H1 (cell line): Measurements from ENCODE around the gene SCN8A. TPM values are rescaled to one million over a fixed set of nuclear protein-coding genes. Genes with fewer than 3 reads are reported as not detected.

ENCODE experiments used
- CTCF ChIA-PET: fragments of 300-600 bp; sonication (Branson Sonifier 250); formaldehyde crosslinking; loops from one replicate; lab custom pipeline; 2021; ENCODE audit not compliant: partially characterized antibody; lab: Charles Lee
- POLR2A ChIA-PET: fragments of 300-600 bp; sonication (Branson Sonifier 250); formaldehyde crosslinking; loops from one replicate; lab custom pipeline; 2021; ENCODE audit warnings: inconsistent platforms; ENCODE audit not compliant: partially characterized antibody; lab: Charles Lee
- DNase-seq, 2 experiments: peaks; one replicate each; pipeline versions ENCODE4 v3.0.0 to v3.0.0-alpha.2; 2010 to 2022; ENCODE audit warnings: low spot score in 2 of 2, low read depth in 1 of 2, mixed read lengths in 1 of 2
- FAIRE-seq: peaks from 2 replicates; lab custom pipeline; 2011; peaks lifted over from hg19 to GRCh38; lab: Jason Lieb, UNC
- H2AFZ ChIP-seq: 2 replicates; pipeline ENCODE4 v1.8.1; 2012; ENCODE audit warnings: low read length, inconsistent platforms
- H2AK5ac ChIP-seq: 2 replicates; pipeline ENCODE4 v1.6.1; 2013; ENCODE audit warnings: low read depth, low read length
- H2BK120ac ChIP-seq: replicated peaks from 2 replicates; pipeline ENCODE3; 2013; ENCODE audit warnings: low read depth, low read length, inconsistent platforms
- H2BK12ac ChIP-seq: 2 replicates; pipeline ENCODE4 v1.6.1; 2013; ENCODE audit warnings: low read depth, low read length
- H2BK15ac ChIP-seq: 2 replicates; pipeline ENCODE4 v1.6.1; 2013; ENCODE audit warnings: low read length
- H2BK20ac ChIP-seq: 2 replicates; pipeline ENCODE4 v1.6.1; 2013; ENCODE audit warnings: low read length
- H2BK5ac ChIP-seq: 2 replicates; pipeline ENCODE4 v1.6.1; 2013; ENCODE audit warnings: low read depth, low read length
- H3K14ac ChIP-seq: 2 replicates; pipeline ENCODE4 v1.6.1; 2013; ENCODE audit warnings: inconsistent platforms; ENCODE audit not compliant: insufficient read length
- H3K18ac ChIP-seq: 2 replicates; pipeline ENCODE4 v1.6.1; 2013; ENCODE audit warnings: low read length; ENCODE audit errors: extremely low read depth
- H3K23ac ChIP-seq: 2 replicates; pipeline ENCODE4 v1.6.1; 2013; ENCODE audit warnings: inconsistent platforms; ENCODE audit not compliant: insufficient read length
- H3K23me2 ChIP-seq: 2 replicates; pipeline ENCODE4 v1.6.1; 2013; ENCODE audit warnings: low read depth, low read length
- H3K27ac ChIP-seq: 2 replicates; pipeline ENCODE4 v1.6.1; 2011; ENCODE audit warnings: low read depth, low read length, inconsistent platforms
- H3K27me3 ChIP-seq, 4 experiments: replicated peaks in 1 of 4; 1 replicate in 1 of 4; 2 replicates in 3 of 4; pipeline versions ENCODE4 v1.6.1 to v1.8.1; 2011 to 2013; ENCODE audit warnings: low read length in 3 of 4, mild to moderate bottlenecking in 3 of 4, inconsistent platforms in 2 of 4, mixed read lengths in 2 of 4, moderate library complexity in 1 of 4; ENCODE audit not compliant: control insufficient read depth in 3 of 4, insufficient read depth in 3 of 4; ENCODE audit errors: extremely low read depth in 1 of 4
- H3K36me3 ChIP-seq, 4 experiments: 2 replicates each; pipeline versions ENCODE4 v1.6.1 to v1.8.1; 2011 to 2013; ENCODE audit warnings: mild to moderate bottlenecking in 4 of 4, low read length in 3 of 4, moderate library complexity in 2 of 4, control low read depth in 1 of 4, inconsistent platforms in 1 of 4; ENCODE audit not compliant: insufficient read depth in 4 of 4, control insufficient read depth in 2 of 4
- H3K4ac ChIP-seq: replicated peaks from 2 replicates; pipeline ENCODE3; 2013; ENCODE audit warnings: low read length, low read depth, mixed read lengths, inconsistent platforms; ENCODE audit not compliant: insufficient read length
- H3K4me1 ChIP-seq, 4 experiments: replicated peaks in 1 of 4; 1 replicate in 1 of 4; 2 replicates in 3 of 4; pipeline versions ENCODE4 v1.6.1 to v1.8.1; 2011 to 2013; ENCODE audit warnings: low read length in 3 of 4, inconsistent platforms in 2 of 4, mixed read lengths in 1 of 4; ENCODE audit not compliant: insufficient read depth in 4 of 4, control insufficient read depth in 3 of 4
- H3K4me2 ChIP-seq, 2 experiments: 2 replicates each; pipeline versions ENCODE4 v1.6.1 to v1.8.1; 2011 to 2013; ENCODE audit warnings: low read depth in 2 of 2, low read length in 2 of 2, control low read depth in 1 of 2, inconsistent platforms in 1 of 2, mild to moderate bottlenecking in 1 of 2; ENCODE audit not compliant: insufficient read depth in 1 of 2
- H3K4me3 ChIP-seq, 4 experiments: fragments of 200-600, 300-600 bp in 1 of 4; sonication (generic), shearing (Covaris generic), sonication (Bioruptor Twin) in 1 of 4; 2 replicates each; pipeline versions ENCODE4 v1.5.1 to v1.8.1; 2011 to 2016; ENCODE audit warnings: low read length in 4 of 4, low read depth in 3 of 4, control low read depth in 2 of 4, inconsistent platforms in 2 of 4, mild to moderate bottlenecking in 2 of 4, mixed read lengths in 1 of 4, moderate library complexity in 1 of 4; ENCODE audit not compliant: insufficient read depth in 2 of 4; ENCODE audit errors: extremely low read depth in 1 of 4
- H3K56ac ChIP-seq: replicated peaks from 2 replicates; pipeline ENCODE3; 2013; ENCODE audit warnings: low read depth, mild to moderate bottlenecking, mixed read lengths, low read length, inconsistent platforms; ENCODE audit not compliant: insufficient read length
- H3K79me1 ChIP-seq: 2 replicates; pipeline ENCODE4 v1.6.1; 2013; ENCODE audit warnings: low read depth, low read length, control low read depth
- H3K79me2 ChIP-seq, 2 experiments: 2 replicates each; pipeline versions ENCODE4 v1.6.1 to v1.8.1; 2012 to 2013; ENCODE audit warnings: low read length in 2 of 2, mild to moderate bottlenecking in 2 of 2, inconsistent platforms in 1 of 2; ENCODE audit not compliant: insufficient read depth in 2 of 2, control insufficient read depth in 1 of 2
- H3K9ac ChIP-seq, 4 experiments: replicated peaks in 1 of 4; 1 replicate in 1 of 4; 2 replicates in 3 of 4; pipeline versions ENCODE4 v1.6.1 to v1.8.1; 2011 to 2013; ENCODE audit warnings: low read depth in 3 of 4, low read length in 3 of 4, control low read depth in 2 of 4, mild to moderate bottlenecking in 2 of 4, moderate library complexity in 2 of 4, inconsistent platforms in 1 of 4; ENCODE audit errors: extremely low read depth in 1 of 4
- H3K9me3 ChIP-seq, 2 experiments: 2 replicates each; pipeline versions ENCODE4 v1.6.1 to v1.8.1; 2012 to 2013; ENCODE audit warnings: mild to moderate bottlenecking in 2 of 2, moderate library complexity in 2 of 2, control low read depth in 1 of 2, inconsistent platforms in 1 of 2, low read depth in 1 of 2, low read length in 1 of 2, mixed read lengths in 1 of 2; ENCODE audit not compliant: insufficient read depth in 2 of 2
- H4K20me1 ChIP-seq, 2 experiments: replicated peaks in 1 of 2; 2 replicates each; pipeline versions ENCODE3 to v1.8.1; 2011 to 2013; ENCODE audit warnings: inconsistent platforms in 2 of 2, low read length in 2 of 2, mild to moderate bottlenecking in 1 of 2; ENCODE audit not compliant: insufficient read depth in 2 of 2, control insufficient read depth in 1 of 2
- H4K5ac ChIP-seq: 2 replicates; pipeline ENCODE4 v1.6.1; 2013; ENCODE audit warnings: low read length, low read depth, mixed read lengths, inconsistent platforms; ENCODE audit not compliant: insufficient read length
- H4K8ac ChIP-seq: 2 replicates; pipeline ENCODE4 v1.8.0; 2013; ENCODE audit warnings: mild to moderate bottlenecking, moderate library complexity, low read length, inconsistent platforms; ENCODE audit not compliant: insufficient read depth; ENCODE audit errors: extremely low read depth
- H4K91ac ChIP-seq: replicated peaks from 2 replicates; pipeline ENCODE3; 2013; ENCODE audit warnings: low read length, mixed read lengths, inconsistent platforms; ENCODE audit not compliant: insufficient read length
- PHF8 ChIP-seq: fragments of 200-600 bp; sonication (generic); conservative IDR thresholded peaks from 2 replicates; pipeline ENCODE4 v1.7.1; 2012; ENCODE audit warnings: low read depth, mild to moderate bottlenecking, inconsistent platforms, low read length, moderate library complexity
- WGBS, 2 experiments: shearing (Covaris generic) in 1 of 2; methylation state at CpG; one replicate each; pipeline versions ENCODE4 v1.1.6 to v1.1.7; 2013 to 2015; ENCODE audit warnings: low lambda C conversion rate in 2 of 2, mixed read lengths in 2 of 2, inconsistent platforms in 1 of 2, low coverage in 1 of 2, missing lambda C conversion rate in 1 of 2; ENCODE audit not compliant: insufficient replicate concordance in 2 of 2, insufficient coverage in 1 of 2, insufficient read length in 1 of 2; ENCODE audit errors: extremely low coverage in 1 of 2, missing lambda C conversion rate in 1 of 2; 5-methylcytosine and 5-hydroxymethylcytosine counted together
- polyA plus RNA-seq, 7 experiments: library from polyadenylated mRNA; depleted of rRNA in 3 of 7; stranded (reverse) in 5 of 7; unstranded in 2 of 7; fragments of >200 nt in 5 of 7; fragments of 200-250 nt in 2 of 7; gene quantifications; 1 replicate in 5 of 7; 2 replicates in 1 of 7; 4 replicates in 1 of 7; pipeline versions ENCODE4 v1.2.1 to v1.2.3, GENCODE V29; 2011 to 2013; ENCODE audit warnings: missing spikeins in 2 of 7, mixed read lengths in 2 of 7
- total RNA-seq: library from RNA; stranded (reverse); fragmentation: NEBNext Ultra II Directional; extraction: Animal tissue kit (Norgen Biotek cat#: 25700); gene quantifications from 2 replicates; pipeline ENCODE4 v1.2.1, GENCODE V29; 2021

SCN8A gene
- total and polyA plus RNA-seq, 2 of the 8 experiments (the other 6 are each of a cell fraction or from before 2014, with no cell fraction given), result 6.3 to 10.7 TPM

DNA sequence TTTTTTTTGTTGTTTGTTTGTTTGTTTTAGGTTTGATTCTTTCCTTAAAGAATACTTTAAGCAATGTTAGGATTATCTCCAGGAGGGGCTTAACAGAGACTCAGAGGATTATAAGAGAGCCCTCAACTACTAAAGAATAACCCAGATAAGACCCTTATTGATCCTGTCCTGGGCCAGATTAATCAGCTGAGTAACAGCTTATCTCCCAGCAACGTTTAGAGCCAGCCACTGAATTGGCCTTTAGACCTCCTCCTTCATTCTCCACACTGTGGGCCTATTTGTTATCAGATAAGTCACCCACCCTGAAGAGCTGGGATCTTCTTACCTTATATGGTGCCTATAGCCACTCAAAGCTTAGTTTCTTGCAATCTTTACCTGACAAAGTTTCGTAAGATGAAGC, 186.4 kb downstream of the SCN8A start:
- H2BK20ac ChIP-seq, result no peak overlapping the region
- no peak overlapping the region for H3K27ac ChIP-seq
- H3K23ac ChIP-seq, result no peak overlapping the region
- H3K23me2 ChIP-seq, result no peaks in the 10 kb centered on the region
- no peak overlapping the region for H4K91ac ChIP-seq
- H3K56ac ChIP-seq, result no peak overlapping the region
- DNase-seq, result no peak
- peaks cover 0 to 10% (median 3%) of the 10 kb centered on the region in 4 experiments; a peak in 3 of 8 replicates for H3K36me3 ChIP-seq
- no peak overlapping the region for H2AFZ ChIP-seq
- H3K18ac ChIP-seq, result no peak overlapping the region
- no peak overlapping the region for H2BK12ac ChIP-seq
- ChIA-PET POLR2A (interaction anchor here (0.6 to 0.8 kb wide), 2 partner anchors 15 to 32 kb away, joined by 3 read pairs; no protein-coding TSS in a partner anchor), CTCF (interaction anchor here (0.6 to 0.7 kb wide), 2 partner anchors 241 to 356 kb away, joined by 3 read pairs; no protein-coding TSS in a partner anchor)
- H2BK120ac ChIP-seq, result no peak overlapping the region
- no peak overlapping the region for H2BK15ac ChIP-seq
- no peak for FAIRE-seq
- no peak overlapping the region for H3K14ac ChIP-seq
- no peaks in the 10 kb centered on the region for H3K27me3 ChIP-seq
- H3K79me1 ChIP-seq, result no peaks in the 10 kb centered on the region
- no peak overlapping the region for H2BK5ac ChIP-seq
- H4K20me1 ChIP-seq, result no peaks in the 10 kb centered on the region
- H3K79me2 ChIP-seq, result no peaks in the 10 kb centered on the region
- no peak overlapping the region for H2AK5ac ChIP-seq
- no peak overlapping the region for H3K4ac ChIP-seq
- no peaks in the 10 kb centered on the region for H3K4me1 ChIP-seq
- no peak for TF ChIP-seq PHF8
- H3K4me2 ChIP-seq, result no peak overlapping the region
- WGBS, 2 experiments, result 88% methylated on average over 2 of the region's 2 CpGs; no CpG with 5 or more reads in 1 of the 2 experiments
- H4K5ac ChIP-seq, result no peak overlapping the region
- H4K8ac ChIP-seq, result no peak overlapping the region
- H3K4me3 ChIP-seq, result no peak overlapping the region
- no peak overlapping the region for H3K9ac ChIP-seq
- H3K9me3 ChIP-seq, result no peaks in the 10 kb centered on the region
